ENCODE data around the gene AGBL1. TPM values are rescaled to one million over a fixed set of nuclear protein-coding genes. Genes with fewer than 3 reads are reported as not detected.

Gene AGBL1
- polyA plus RNA-seq, 1 donor from 2014 or later: not detected

- Mint-ChIP-seq H3K9me3 (peaks cover 0 to 3% (median 2%) of the 10 kb centered on the region in 3 donors), H3K4me3 (no peak overlapping the region), H3K36me3 (no peaks in the 10 kb centered on the region), H3K4me1 (peaks cover 0 to 2% (median 1%) of the 10 kb centered on the region in 3 donors), H3K27ac (peak overlapping the region in 1 of 3 donors; percentile 18), H3K27me3 (no peaks in the 10 kb centered on the region)
Observed at GRCh38 chr15:86616771-86617170, 537.1 kb downstream of the AGBL1 start.

DNA sequence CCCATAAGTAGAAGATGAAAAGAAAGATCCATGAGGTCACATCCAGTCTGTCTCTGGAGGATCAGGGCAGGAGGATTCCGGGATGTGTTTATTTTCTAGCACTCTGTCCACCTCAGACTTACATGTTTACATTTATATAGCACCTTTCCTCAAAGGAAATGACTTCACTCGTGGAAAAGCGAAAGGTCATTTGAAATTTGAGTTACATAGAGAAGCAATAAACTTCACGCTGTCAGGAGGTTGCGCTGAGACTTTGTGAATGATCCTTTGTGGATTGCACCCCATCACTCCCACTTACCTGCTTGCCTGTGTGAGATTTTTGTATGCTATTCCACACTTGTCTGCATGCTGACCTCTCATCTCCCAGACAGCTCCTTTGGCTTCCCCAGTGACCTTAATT is 540.5 kb downstream of the AGBL1 start:
- no peaks in the 10 kb centered on the region for H3K36me3 Mint-ChIP-seq
- peaks cover 0 to 4% (median 2%) of the 10 kb centered on the region in 3 donors for H3K9me3 Mint-ChIP-seq
- H3K27ac Mint-ChIP-seq: no peak overlapping the region
- no peaks in the 10 kb centered on the region for H3K27me3 Mint-ChIP-seq
- H3K4me1 Mint-ChIP-seq: peaks cover 0 to 1% (median 1%) of the 10 kb centered on the region in 3 donors
- H3K4me3 Mint-ChIP-seq: no peak overlapping the region

GRCh38 chr15:86620641-86621349 is 541.1 kb downstream of the AGBL1 start:
- Mint-ChIP-seq H3K27ac (no peak overlapping the region), H3K4me3 (no peak overlapping the region), H3K9me3 (peaks cover 0 to 4% (median 2%) of the 10 kb centered on the region in 3 donors), H3K36me3 (no peaks in the 10 kb centered on the region), H3K27me3 (no peaks in the 10 kb centered on the region), H3K4me1 (peaks cover 0 to under 1% (median 0%) of the 10 kb centered on the region in 3 donors)

DNA sequence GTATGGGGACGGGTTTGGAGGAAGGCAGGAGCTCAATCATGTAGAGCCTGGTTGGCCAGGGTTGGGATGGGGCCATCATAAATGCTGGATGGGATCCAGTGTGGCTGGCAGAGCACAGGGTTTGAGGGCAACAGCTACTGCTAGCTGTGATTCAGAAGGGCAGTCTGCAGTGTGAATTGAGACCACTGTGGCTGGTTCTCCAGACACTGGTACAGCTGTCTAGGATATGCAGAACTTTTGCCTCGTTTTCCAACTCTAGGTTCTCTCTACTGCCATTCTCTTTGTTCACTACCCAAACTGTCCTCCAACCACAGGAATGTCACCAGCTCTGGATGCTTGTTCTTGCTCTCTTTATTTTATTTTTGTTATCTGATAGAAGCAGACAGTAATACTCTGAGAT is 543.6 kb downstream of the AGBL1 start:
- Mint-ChIP-seq H3K36me3 (no peaks in the 10 kb centered on the region), H3K27me3 (no peaks in the 10 kb centered on the region), H3K4me3 (no peak overlapping the region), H3K9me3 (peaks cover 0 to 2% (median 1%) of the 10 kb centered on the region in 3 donors), H3K4me1 (no peaks in the 10 kb centered on the region), H3K27ac (no peak overlapping the region)

DNA sequence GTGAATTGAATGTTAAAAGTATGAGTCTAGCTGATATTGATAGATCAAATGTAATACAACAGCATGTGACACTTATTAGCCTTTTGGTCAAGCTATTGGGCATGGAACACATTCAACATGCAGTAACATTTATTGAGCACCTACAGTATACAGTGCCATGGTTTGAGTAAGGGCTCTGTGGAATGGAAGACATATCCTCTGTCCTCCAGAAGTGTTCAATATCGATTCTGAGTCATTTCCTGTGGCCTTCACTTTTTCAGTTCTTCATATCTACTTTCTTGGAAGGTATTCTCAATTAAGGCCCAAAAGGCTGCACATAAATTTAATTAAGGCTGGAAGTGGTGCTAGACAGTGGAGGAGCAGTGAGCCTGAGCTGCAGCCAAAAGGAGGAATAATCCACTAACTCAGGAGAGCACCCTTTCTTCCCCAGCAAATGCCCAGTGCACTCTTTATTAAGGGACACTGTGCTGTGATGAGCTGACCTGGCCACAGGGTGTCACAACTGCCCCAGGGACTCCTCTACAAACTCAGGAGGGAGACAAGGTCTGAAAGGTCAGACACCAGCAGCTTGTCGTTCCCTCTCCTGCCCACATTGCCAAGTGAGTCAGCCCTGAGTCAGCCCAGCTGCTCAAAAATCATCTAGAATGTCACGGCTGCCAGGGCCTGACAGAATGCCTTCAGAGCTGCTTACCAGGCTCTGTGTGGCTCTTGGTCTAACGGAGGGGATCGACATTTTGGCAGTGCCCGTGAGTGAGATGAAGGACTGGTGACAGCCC is 544.8 kb downstream of the AGBL1 start:
- H3K27me3 Mint-ChIP-seq: no peaks in the 10 kb centered on the region
- H3K36me3 Mint-ChIP-seq: no peaks in the 10 kb centered on the region
- H3K4me1 Mint-ChIP-seq: no peaks in the 10 kb centered on the region
- H3K9me3 Mint-ChIP-seq: peaks cover 0 to 2% (median 1%) of the 10 kb centered on the region in 3 donors
- no peak overlapping the region for H3K27ac Mint-ChIP-seq
- H3K4me3 Mint-ChIP-seq: no peak overlapping the region

GRCh38 chr15:86629409-86630356 is 550.0 kb downstream of the AGBL1 start:
- H3K4me3 Mint-ChIP-seq: no peak overlapping the region
- no peak overlapping the region for H3K27ac Mint-ChIP-seq

DNA sequence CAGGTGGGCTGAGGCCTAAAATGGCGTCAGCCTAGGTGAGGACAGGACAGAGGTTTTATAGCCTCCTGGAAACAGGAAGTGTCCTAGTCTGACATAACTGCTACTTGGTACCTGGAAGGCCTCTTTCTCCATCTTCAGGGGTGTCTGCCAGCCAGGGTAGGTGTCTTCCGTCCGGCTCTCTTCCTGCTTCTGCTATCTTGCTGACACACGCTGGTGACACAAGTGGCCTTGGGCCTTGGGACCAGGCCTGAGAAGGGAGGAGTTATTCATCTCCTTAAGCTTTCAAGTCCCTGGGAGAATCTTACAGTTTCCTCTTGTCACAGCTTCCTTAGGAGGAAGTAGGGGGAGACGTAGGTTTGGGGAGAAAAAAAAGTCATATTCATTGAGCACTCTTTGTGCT is 551.3 kb downstream of the AGBL1 start:
- Mint-ChIP-seq H3K36me3 (no peaks in the 10 kb centered on the region), H3K27ac (no peak overlapping the region), H3K27me3 (no peaks in the 10 kb centered on the region), H3K4me1 (no peaks in the 10 kb centered on the region), H3K4me3 (no peak overlapping the region), H3K9me3 (peaks cover 0 to 2% (median 0%) of the 10 kb centered on the region in 3 donors)

More at GRCh38 chr15:86629409-86630356, 550.0 kb downstream of the AGBL1 start:
- Mint-ChIP-seq H3K36me3 (no peaks in the 10 kb centered on the region), H3K9me3 (peaks cover 0 to 2% (median 0%) of the 10 kb centered on the region in 3 donors), H3K27me3 (no peaks in the 10 kb centered on the region), H3K4me1 (no peaks in the 10 kb centered on the region)

DNA sequence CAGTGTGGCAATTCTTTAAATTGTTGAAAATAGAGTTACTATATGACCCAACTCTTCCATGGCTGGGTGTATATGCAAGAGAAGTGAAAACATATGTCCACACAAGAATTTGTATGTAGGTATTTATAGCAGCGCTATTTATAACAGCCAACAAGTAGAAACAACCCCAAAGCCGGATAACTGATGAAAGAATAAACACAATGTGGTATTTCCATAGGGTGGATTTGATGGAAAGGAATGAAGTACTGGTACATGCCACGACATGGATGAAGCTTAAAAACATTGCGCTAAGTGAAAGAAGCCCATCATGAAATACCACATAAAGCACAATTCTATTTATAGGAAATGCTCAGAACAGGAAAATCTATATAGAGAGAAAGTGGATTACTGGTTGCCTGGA is 554.5 kb downstream of the AGBL1 start:
- H3K9me3 Mint-ChIP-seq: peaks cover 0 to 7% (median 3%) of the 10 kb centered on the region in 3 donors
- no peaks in the 10 kb centered on the region for H3K36me3 Mint-ChIP-seq
- H3K4me1 Mint-ChIP-seq: no peaks in the 10 kb centered on the region
- H3K27me3 Mint-ChIP-seq: peaks cover 3% of the 10 kb centered on the region
- no peak overlapping the region for H3K27ac Mint-ChIP-seq
- no peak overlapping the region for H3K4me3 Mint-ChIP-seq

DNA sequence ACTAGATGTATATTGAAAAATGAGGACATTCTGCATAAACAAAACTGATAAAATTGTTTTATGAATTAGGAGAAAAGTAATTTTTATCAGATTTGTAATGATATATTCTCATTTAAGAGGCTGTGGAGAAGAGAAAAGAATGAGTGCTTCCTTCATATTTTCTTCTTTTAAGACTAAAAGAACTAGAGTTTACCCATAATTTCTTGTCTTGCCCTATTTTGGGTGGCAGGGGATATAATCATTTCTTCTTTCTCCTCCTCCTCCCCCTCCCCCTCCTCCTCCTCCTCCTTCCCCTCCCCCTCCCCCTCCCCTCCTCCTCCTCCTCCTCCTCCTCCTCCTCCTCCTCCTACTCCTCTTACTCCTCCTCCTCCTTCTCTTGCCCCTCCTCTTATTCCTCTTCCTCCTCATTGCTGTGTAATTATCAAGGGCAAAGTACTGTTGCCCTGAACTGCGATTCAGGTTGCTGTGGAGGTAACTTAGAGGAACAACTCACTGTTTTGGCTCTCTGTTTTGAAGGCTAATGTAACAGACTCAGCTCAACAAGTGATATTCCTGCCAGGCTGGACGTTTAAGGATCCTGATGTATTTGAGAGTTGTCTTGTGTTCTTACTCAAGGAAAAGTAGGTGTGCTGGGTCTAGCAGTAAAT is 555.4 kb downstream of the AGBL1 start:
- Mint-ChIP-seq H3K4me3 (no peak overlapping the region), H3K36me3 (no peaks in the 10 kb centered on the region), H3K4me1 (no peaks in the 10 kb centered on the region), H3K27ac (no peak overlapping the region), H3K27me3 (peaks cover 3% of the 10 kb centered on the region), H3K9me3 (peaks cover 0 to 7% (median 3%) of the 10 kb centered on the region in 3 donors)

- Mint-ChIP-seq H3K4me3 (no peak overlapping the region), H3K4me1 (no peaks in the 10 kb centered on the region), H3K36me3 (no peaks in the 10 kb centered on the region), H3K27me3 (peaks cover 3% of the 10 kb centered on the region), H3K9me3 (no peaks in the 10 kb centered on the region), H3K27ac (no peak overlapping the region)
Observed at GRCh38 chr15:86644339-86644738, 564.7 kb downstream of the AGBL1 start.

GRCh38 chr15:86645925-86646500 is 566.3 kb downstream of the AGBL1 start:
- Mint-ChIP-seq H3K36me3 (no peaks in the 10 kb centered on the region), H3K9me3 (peaks cover 0 to 2% (median 0%) of the 10 kb centered on the region in 3 donors), H3K4me3 (no peak overlapping the region), H3K4me1 (peaks cover 0 to 6% (median 0%) of the 10 kb centered on the region in 3 donors), H3K27ac (no peak overlapping the region), H3K27me3 (peaks cover 3% of the 10 kb centered on the region)

- Mint-ChIP-seq H3K4me1 (peaks cover 0 to 6% (median under 1%) of the 10 kb centered on the region in 3 donors), H3K27me3 (peaks cover 3% of the 10 kb centered on the region), H3K36me3 (no peaks in the 10 kb centered on the region), H3K27ac (no peak overlapping the region), H3K4me3 (no peak overlapping the region), H3K9me3 (peaks cover 0 to 2% (median 2%) of the 10 kb centered on the region in 3 donors)
Observed at GRCh38 chr15:86647810-86648440, 568.3 kb downstream of the AGBL1 start.

DNA sequence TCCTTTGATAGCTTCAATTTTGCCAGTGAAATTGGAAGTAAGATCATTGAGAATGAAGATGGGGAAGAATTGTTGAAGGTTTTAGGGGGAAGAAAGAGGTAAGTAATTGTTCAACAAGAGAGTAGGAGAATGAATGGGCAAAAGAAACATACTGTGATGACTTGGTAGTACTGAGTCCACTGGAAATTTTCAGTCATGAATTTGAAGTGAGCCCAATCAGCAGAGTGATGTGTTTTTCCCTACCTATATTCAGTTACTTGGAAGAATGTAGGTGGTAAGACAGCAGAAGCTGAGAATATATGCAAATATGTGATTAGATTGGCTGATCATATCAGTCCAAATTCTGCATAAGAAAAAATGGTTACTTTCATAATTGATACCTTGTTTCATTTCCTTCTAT is 569.6 kb downstream of the AGBL1 start:
- Mint-ChIP-seq H3K4me3 (peak overlapping the region in 1 of 4 donors; percentile 34), H3K4me1 (peaks cover 10 to 19% (median 14%) of the 10 kb centered on the region in 3 donors), H3K27ac (no peak overlapping the region), H3K9me3 (peaks cover 0 to 2% (median 2%) of the 10 kb centered on the region in 3 donors), H3K36me3 (no peaks in the 10 kb centered on the region), H3K27me3 (peaks cover 3% of the 10 kb centered on the region)

Measured in IgD-negative memory B cell (primary cell).